ENCODE results near the gene ETNPPL.

Gene ETNPPL

DNA sequence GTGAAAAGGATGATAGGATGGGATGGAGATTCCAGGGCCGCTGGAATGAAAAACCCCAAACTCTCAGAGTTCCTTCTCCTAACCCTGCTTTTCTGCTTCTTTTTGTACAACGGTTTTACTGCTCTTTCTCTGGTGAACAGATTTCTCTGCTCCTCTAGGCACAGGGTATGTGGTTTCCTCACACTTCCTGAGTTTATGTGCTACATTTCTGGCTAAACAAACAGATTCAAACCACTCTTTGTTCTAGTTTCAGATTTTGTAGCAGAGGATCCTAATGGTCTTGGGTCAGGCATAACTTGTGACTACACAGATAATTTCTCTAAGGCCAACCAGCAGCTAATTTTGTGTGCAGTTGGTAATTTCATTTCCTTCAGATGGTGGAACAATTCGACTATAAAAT lies 59.9 kb downstream of the ETNPPL start:
- H3K27ac ChIP-seq, result no peak overlapping the region
- TF ChIP-seq, protein P1, sequence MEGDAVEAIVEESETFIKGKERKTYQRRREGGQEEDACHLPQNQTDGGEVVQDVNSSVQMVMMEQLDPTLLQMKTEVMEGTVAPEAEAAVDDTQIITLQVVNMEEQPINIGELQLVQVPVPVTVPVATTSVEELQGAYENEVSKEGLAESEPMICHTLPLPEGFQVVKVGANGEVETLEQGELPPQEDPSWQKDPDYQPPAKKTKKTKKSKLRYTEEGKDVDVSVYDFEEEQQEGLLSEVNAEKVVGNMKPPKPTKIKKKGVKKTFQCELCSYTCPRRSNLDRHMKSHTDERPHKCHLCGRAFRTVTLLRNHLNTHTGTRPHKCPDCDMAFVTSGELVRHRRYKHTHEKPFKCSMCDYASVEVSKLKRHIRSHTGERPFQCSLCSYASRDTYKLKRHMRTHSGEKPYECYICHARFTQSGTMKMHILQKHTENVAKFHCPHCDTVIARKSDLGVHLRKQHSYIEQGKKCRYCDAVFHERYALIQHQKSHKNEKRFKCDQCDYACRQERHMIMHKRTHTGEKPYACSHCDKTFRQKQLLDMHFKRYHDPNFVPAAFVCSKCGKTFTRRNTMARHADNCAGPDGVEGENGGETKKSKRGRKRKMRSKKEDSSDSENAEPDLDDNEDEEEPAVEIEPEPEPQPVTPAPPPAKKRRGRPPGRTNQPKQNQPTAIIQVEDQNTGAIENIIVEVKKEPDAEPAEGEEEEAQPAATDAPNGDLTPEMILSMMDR (IDR thresholded peaks at IDR 0.05), result no peak
- TF ChIP-seq ZFX (IDR thresholded peaks at IDR 0.05; ENCODE audit: borderline replicate concordance), result no peak

DNA sequence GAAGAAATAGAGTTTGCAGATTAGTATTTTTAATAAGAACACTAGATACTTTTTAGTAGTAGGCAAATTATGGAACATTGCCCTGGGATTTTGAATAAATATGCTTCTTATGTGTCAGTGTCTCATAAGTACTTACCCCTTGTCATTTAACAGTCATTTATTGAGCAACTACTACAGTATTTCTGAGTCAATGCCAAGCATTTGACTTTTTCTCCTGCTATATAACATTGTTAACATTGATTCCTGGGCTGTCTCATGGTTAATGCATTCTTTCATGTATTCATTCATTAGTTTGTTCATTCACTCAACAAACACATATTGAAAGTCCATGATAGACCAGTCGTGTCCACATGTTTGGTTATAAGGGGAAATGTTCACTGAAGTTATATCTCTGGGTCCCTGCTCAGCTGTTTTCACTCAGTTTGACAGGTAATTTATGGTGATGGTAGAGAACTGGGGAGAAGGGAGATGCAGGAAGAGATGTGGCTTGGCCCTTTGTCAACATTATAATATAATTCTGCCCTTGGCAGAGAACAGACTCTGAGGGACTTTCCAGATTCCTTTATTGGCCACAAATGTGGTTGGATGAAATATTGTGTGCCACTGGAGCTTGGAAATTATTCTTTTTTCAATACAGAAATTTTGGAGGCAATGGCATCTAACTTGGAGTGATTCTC lies 62.6 kb downstream of the ETNPPL start:
- TF ChIP-seq ZFX (IDR thresholded peaks at IDR 0.05; ENCODE audit: borderline replicate concordance), result no peak
- TF ChIP-seq, protein P1 (IDR thresholded peaks at IDR 0.05), result no peak

DNA sequence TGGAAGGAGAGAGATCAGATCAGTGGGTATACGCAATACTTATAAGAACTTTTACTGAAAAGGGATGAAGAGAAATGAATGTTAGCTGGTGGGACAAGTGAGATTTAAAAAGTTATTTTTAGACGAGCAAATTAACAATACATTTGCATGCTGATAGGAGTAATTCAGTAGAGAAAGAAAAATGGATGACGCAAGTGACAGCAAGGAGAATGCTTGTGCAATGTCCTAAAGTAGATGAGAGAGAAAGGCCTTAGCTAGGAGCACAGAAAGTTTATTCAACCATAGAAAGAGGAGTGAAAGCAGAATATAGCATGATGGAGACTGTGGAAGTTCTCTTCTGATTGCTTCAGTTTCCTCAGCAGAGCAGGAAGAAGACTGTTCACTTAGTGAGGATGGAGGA lies 66.7 kb downstream of the ETNPPL start:
- no peak for TF ChIP-seq ZFX (IDR thresholded peaks at IDR 0.05; ENCODE audit: borderline replicate concordance)
- TF ChIP-seq, protein P1 (IDR thresholded peaks at IDR 0.05), result no peak
- H3K27ac ChIP-seq, result no peak overlapping the region

More for the DNA sequence above, 62.6 kb downstream of the ETNPPL start:
- no peak overlapping the region for H3K27ac ChIP-seq

DNA sequence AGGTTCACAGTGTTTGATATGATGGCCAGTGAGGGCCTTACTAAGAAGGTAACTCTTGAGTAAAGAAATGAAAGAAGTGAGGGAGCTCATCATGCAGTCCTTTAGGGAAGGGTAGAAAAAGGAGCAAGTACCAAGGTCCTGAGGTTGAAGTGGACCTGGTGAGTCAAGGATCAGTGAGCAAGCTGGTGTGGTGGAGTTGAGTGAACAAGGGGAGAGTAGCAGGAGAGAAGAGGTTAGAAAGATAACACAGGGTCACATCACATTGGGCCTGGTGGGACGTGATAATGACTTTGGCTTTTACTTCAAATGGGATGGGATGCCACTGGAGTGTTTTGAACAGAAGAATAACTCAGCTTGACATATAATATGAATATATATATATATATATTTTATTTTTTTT lies 67.8 kb downstream of the ETNPPL start:
- TF ChIP-seq ZFX (IDR thresholded peaks at IDR 0.05; ENCODE audit: borderline replicate concordance), result no peak
- TF ChIP-seq, protein P1 (IDR thresholded peaks at IDR 0.05), result no peak
- peak overlapping the region; percentile 58 for H3K27ac ChIP-seq

DNA sequence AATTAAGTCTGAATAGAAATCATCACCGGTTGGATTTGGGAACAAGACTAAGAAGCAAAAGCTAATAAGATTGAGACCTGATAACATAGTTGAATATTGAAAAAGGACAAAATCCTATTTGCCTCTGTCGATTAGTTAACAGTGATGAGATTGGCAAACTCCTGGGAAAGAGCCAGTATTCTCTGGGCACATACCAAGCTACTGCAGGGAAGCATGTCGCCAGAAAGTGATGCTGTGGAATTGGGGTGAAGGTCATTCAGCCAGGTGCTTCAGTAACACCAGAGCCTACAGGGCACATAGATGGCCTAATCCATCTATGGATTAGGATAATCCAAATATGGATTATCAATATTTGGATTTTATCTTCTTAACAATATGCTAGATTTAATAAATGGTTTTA lies 68.4 kb downstream of the ETNPPL start:
- peak overlapping the region; percentile 58 for H3K27ac ChIP-seq
- TF ChIP-seq ZFX (IDR thresholded peaks at IDR 0.05; ENCODE audit: borderline replicate concordance), result no peak
- TF ChIP-seq, protein P1 (IDR thresholded peaks at IDR 0.05), result no peak

DNA sequence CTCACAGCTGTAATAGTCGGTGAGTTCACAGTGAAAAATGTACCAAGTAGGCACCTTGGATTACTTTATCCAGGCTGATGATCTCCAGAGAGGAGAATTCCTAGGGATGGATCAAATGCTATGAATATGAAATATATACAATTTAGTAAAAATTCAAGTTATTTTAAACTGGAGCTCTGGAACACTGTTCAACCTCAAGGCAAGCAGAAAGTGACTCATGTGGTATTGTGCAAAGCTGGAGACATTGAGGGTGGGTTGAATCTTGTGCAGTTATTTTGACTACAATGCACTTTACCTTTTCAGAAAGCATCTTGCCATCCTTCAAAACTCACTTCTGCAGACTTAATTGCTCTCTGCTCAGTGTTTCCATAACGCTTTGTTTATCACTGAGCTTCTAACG lies 69.0 kb downstream of the ETNPPL start:
- peak overlapping the region; percentile 58 for H3K27ac ChIP-seq
- no peak for TF ChIP-seq ZFX (IDR thresholded peaks at IDR 0.05; ENCODE audit: borderline replicate concordance)
- TF ChIP-seq, protein P1 (IDR thresholded peaks at IDR 0.05), result no peak

DNA sequence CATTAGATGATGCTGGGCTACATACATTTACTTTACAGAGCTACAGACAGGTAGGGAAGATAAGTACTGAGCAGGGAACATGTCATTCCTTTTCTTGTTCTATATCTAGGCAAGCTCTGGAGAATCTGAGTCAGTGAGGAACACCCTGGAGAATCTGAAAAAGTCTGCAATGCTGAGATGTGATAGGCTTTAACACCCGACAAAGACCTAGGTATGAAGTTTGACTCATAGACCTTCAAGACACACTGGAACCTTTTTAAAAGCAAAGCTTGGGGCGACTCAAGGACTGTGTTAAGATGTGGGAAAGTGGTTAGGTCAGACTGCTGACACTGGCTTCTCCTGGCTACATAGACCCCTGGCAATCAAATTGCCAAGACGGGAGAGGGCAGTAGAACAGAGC lies 69.6 kb downstream of the ETNPPL start:
- peak overlapping the region; percentile 58; the same call in 1 of the 2 replicates for H3K27ac ChIP-seq
- TF ChIP-seq, protein P1 (IDR thresholded peaks at IDR 0.05), result no peak
- TF ChIP-seq ZFX (IDR thresholded peaks at IDR 0.05; ENCODE audit: borderline replicate concordance), result no peak
